SU-DHL-6 (cell line): Measurements from ENCODE around the gene GRB10.

Source experiments
- H2AFZ ChIP-seq: fragments of 200-600 bp; sonication (generic); 2 replicates; pipeline ENCODE4 v1.6.1; 2014; ENCODE audit warnings: low read depth, mild to moderate bottlenecking, moderate library complexity, mixed read lengths, antibody characterized with exemption, low read length; ENCODE audit not compliant: severe bottlenecking
- H3F3A ChIP-seq: fragments of 200-600 bp; shearing (Covaris generic); 2 replicates; pipeline ENCODE4 v1.6.0; 2016; ENCODE audit warnings: antibody characterized with exemption, mild to moderate bottlenecking; ENCODE audit not compliant: insufficient read depth
- H3K27ac ChIP-seq: fragments of 200-600 bp; sonication (generic); 2 replicates; pipeline ENCODE4 v1.5.1; 2016; ENCODE audit warnings: low read depth, mild to moderate bottlenecking, low read length, moderate library complexity, mixed read lengths
- H3K27me3 ChIP-seq: fragments of 200-600 bp; sonication (generic), shearing (Covaris generic); 2 replicates; pipeline ENCODE4 v1.6.0; 2014; ENCODE audit warnings: mild to moderate bottlenecking, low read length
- H3K36me3 ChIP-seq: fragments of 200-600 bp; sonication (generic); 2 replicates; pipeline ENCODE4 v1.6.1; 2014; ENCODE audit warnings: mild to moderate bottlenecking, low read length, mixed read lengths
- H3K4me2 ChIP-seq: fragments of 300-600, 200-600 bp; shearing (Covaris generic), sonication (generic); 2 replicates; pipeline ENCODE4 v1.6.0; 2014; ENCODE audit warnings: low read length, low read depth, mild to moderate bottlenecking; ENCODE audit not compliant: poor library complexity, severe bottlenecking
- H3K4me3 ChIP-seq: fragments of 200-600 bp; sonication (generic); 2 replicates; pipeline ENCODE4 v1.5.1; 2014; ENCODE audit warnings: antibody characterized with exemption, low read length, mild to moderate bottlenecking, mixed read lengths; ENCODE audit not compliant: insufficient read depth, poor library complexity, severe bottlenecking
- H3K79me2 ChIP-seq: fragments of 200-600 bp; sonication (generic); 2 replicates; pipeline ENCODE4 v1.6.1; 2014; ENCODE audit warnings: mild to moderate bottlenecking, low read length, moderate library complexity; ENCODE audit not compliant: insufficient read depth
- H3K9ac ChIP-seq: fragments of 200-600 bp; sonication (generic); 2 replicates; pipeline ENCODE4 v1.7.0; 2014; ENCODE audit warnings: mild to moderate bottlenecking, low read length
- H3K9me2 ChIP-seq: fragments of 200-600 bp; sonication (generic); replicated peaks from 2 replicates; pipeline ENCODE4 v1.6.1; 2014; ENCODE audit warnings: low read length; ENCODE audit not compliant: insufficient read depth
- H3K9me3 ChIP-seq: fragments of 200-600 bp; sonication (generic); 2 replicates; pipeline ENCODE4 v1.6.1; 2014; ENCODE audit warnings: low read length, mixed read lengths; ENCODE audit not compliant: insufficient read depth
- H4K20me1 ChIP-seq: fragments of 200-600 bp; sonication (generic); 2 replicates; pipeline ENCODE4 v1.6.1; 2014; ENCODE audit warnings: low read depth, mild to moderate bottlenecking, antibody characterized with exemption, low read length, moderate library complexity, mixed read lengths
- EZH2phosphoT487 ChIP-seq: fragments of 200-600 bp; sonication (generic), shearing (Covaris generic); conservative IDR thresholded peaks from 2 replicates; pipeline ENCODE4 v1.6.1; 2018; ENCODE audit warnings: mild to moderate bottlenecking, antibody characterized with exemption, low read length, moderate library complexity, mixed read lengths
- TF ChIP-seq, protein P1 (sequence below): fragments of 200-600 bp; sonication (generic); IDR thresholded peaks from one replicate; pipeline ENCODE4 v1.5.1; 2017; ENCODE audit warnings: antibody characterized with exemption, mild to moderate bottlenecking, low read length, moderate library complexity; ENCODE audit not compliant: insufficient read depth, poor library complexity, severe bottlenecking

The GRB10 gene

DNA sequence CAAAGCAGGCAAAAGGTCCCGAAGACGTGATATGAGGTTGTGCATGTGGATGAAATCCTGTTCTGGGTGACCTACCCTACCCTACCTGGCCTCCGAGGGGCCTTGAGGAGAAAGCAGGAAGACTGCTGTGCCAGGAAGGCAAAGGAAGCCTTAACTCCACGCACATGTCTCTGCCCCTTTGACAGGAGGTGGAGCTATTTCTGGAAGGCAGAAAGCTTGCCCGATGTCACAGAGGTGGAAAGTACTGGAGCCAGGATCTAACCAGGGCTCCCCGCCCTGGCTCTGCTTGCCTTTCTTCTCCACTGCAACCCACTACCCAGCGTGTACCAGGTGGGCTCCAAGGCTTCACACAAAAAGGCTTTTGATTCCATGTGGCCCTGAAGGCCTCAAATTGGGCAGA lies 151.1 kb downstream of the GRB10 start:
- Histone ChIP-seq H3K79me2 (no peaks in the 10 kb centered on the region), H3F3A (no peaks in the 10 kb centered on the region), H3K9ac (no peak overlapping the region), H3K27ac (no peak overlapping the region), H3K4me3 (no peak overlapping the region), H3K27me3 (no peaks in the 10 kb centered on the region), H3K9me2 (no peaks in the 10 kb centered on the region), H3K4me2 (no peak overlapping the region), H3K36me3 (no peaks in the 10 kb centered on the region), H2AFZ (no peak overlapping the region), H4K20me1 (no peaks in the 10 kb centered on the region), H3K9me3 (no peaks in the 10 kb centered on the region)
- TF ChIP-seq EZH2phosphoT487, result no peak
- TF ChIP-seq, protein P1, sequence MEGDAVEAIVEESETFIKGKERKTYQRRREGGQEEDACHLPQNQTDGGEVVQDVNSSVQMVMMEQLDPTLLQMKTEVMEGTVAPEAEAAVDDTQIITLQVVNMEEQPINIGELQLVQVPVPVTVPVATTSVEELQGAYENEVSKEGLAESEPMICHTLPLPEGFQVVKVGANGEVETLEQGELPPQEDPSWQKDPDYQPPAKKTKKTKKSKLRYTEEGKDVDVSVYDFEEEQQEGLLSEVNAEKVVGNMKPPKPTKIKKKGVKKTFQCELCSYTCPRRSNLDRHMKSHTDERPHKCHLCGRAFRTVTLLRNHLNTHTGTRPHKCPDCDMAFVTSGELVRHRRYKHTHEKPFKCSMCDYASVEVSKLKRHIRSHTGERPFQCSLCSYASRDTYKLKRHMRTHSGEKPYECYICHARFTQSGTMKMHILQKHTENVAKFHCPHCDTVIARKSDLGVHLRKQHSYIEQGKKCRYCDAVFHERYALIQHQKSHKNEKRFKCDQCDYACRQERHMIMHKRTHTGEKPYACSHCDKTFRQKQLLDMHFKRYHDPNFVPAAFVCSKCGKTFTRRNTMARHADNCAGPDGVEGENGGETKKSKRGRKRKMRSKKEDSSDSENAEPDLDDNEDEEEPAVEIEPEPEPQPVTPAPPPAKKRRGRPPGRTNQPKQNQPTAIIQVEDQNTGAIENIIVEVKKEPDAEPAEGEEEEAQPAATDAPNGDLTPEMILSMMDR, result no peak

DNA sequence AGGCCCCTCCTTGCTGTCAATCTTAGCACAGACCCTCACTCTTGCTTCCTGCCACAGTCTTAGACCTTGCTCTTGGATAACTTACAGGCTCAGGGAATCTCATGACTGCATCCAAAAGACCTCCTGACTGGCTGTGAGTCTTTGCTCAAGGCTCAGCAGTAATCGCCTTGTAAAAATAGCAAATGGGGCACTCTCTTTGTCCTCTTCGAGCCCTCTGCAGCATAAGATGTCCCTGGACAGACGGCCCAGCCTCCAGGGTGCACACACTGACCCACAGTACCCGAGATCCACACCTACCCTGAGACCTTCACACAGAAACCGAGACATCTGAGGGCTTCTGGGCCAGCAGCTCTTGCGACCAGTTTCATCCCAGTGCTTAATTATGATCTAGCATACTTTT lies 151.6 kb downstream of the GRB10 start:
- H3K27me3 ChIP-seq, result no peaks in the 10 kb centered on the region
- no peaks in the 10 kb centered on the region for H3K36me3 ChIP-seq
- H3K4me3 ChIP-seq, result no peak overlapping the region
- no peak overlapping the region for H3K4me2 ChIP-seq
- H3K27ac ChIP-seq, result no peak overlapping the region
- no peaks in the 10 kb centered on the region for H4K20me1 ChIP-seq
- H3K79me2 ChIP-seq, result no peaks in the 10 kb centered on the region
- no peak overlapping the region for H3K9ac ChIP-seq
- no peak overlapping the region for H2AFZ ChIP-seq
- TF ChIP-seq EZH2phosphoT487, result no peak
- TF ChIP-seq, protein P1, result no peak
- no peaks in the 10 kb centered on the region for H3K9me3 ChIP-seq
- H3K9me2 ChIP-seq, result no peaks in the 10 kb centered on the region
- no peaks in the 10 kb centered on the region for H3F3A ChIP-seq

DNA sequence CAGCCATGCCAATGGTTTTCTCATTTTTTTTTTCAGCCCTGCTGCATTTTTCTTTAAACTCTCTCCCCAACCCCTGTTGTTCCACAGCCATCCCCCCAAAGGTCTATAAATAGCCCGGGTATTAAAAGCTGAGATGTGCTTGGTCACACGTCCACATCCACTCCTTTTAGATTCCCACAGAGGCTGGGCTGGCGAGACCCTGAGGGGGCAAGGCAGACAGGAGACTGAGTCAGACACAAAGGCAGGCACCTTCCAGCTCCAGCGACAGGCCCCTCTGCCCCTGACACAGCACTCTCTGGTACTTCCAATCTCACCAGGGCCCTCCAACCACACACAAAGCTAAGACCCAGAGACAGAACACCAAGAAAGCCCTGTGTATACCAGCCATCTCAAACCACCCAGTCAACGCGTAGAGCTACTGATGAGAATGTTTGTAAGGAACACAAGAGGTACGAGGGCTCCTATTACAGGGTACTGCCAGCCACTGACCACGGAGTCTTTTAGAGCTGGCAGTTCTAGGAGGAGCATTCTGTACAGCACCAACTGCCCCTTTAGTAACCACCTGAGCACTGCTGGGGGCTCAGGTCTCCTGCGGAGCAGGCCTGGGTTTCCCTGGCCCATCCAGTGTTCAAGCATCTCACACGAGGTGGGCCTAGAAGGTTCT lies 153.3 kb downstream of the GRB10 start:
- Histone ChIP-seq H3K36me3 (no peaks in the 10 kb centered on the region), H3K79me2 (no peaks in the 10 kb centered on the region), H3K4me3 (no peak overlapping the region), H3K4me2 (no peak overlapping the region), H3K9me2 (no peaks in the 10 kb centered on the region), H3K27me3 (no peaks in the 10 kb centered on the region), H4K20me1 (no peaks in the 10 kb centered on the region), H3F3A (no peaks in the 10 kb centered on the region), H2AFZ (no peak overlapping the region), H3K9ac (no peak overlapping the region), H3K27ac (no peak overlapping the region), H3K9me3 (no peaks in the 10 kb centered on the region)
- TF ChIP-seq, protein P1, result no peak
- no peak for TF ChIP-seq EZH2phosphoT487
